Measurements from ENCODE around the gene SLC16A4. TPM values are rescaled to one million over a fixed set of nuclear protein-coding genes. Genes with fewer than 3 reads are reported as not detected.
A peak's percentile ranks its signal among the peaks of the same experiment; 100 is the strongest.
"Not testable (repeated sequence)": the region's sequence is repeated elsewhere in the genome, so short reads cannot be mapped to it uniquely, and the experiment has no call there.

Gene SLC16A4
- total RNA-seq, 1 donor from 2014 or later: 14.8 TPM

- Histone ChIP-seq H3K27ac (ENCODE audit: low read depth, low read length) (no peak overlapping the region), H3K36me3 (ENCODE audit: insufficient read depth, low read length) (peaks cover 26% of the 10 kb centered on the region), H2AFZ (ENCODE audit: low read depth, low read length) (no peak overlapping the region), H3K9me3 (ENCODE audit: insufficient read depth, low read depth, low read length) (no peaks in the 10 kb centered on the region), H3K4me2 (ENCODE audit: low read length) (no peak overlapping the region), H3K4me1 (ENCODE audit: insufficient read depth, low read length) (peaks cover 3% of the 10 kb centered on the region), H4K20me1 (ENCODE audit: insufficient read depth, low read length) (no peaks in the 10 kb centered on the region), H3K9ac (ENCODE audit: low read length) (no peak overlapping the region), H3K4me3 (ENCODE audit: insufficient read depth, low read depth, low read length) (no peak overlapping the region), H3K79me2 (ENCODE audit: insufficient read depth, low read length) (peaks cover 27% of the 10 kb centered on the region), H3K27me3 (ENCODE audit: insufficient read depth, low read length) (no peaks in the 10 kb centered on the region)
- Mint-ChIP-seq H3K27me3 (ENCODE audit: low read depth, unreplicated experiment) (no peaks in the 10 kb centered on the region), H3K4me1 (ENCODE audit: low read depth, unreplicated experiment) (peaks cover 7% of the 10 kb centered on the region), H3K27ac (ENCODE audit: unreplicated experiment) (no peak overlapping the region), H3K9me3 (ENCODE audit: unreplicated experiment) (no peaks in the 10 kb centered on the region), H3K4me3 (ENCODE audit: unreplicated experiment) (no peak overlapping the region), H3K36me3 (ENCODE audit: low read depth, unreplicated experiment) (peaks cover 4% of the 10 kb centered on the region)
- FAIRE-seq (no peak), DNase-seq (ENCODE audit: low read depth) (no peak)
- TF ChIP-seq CTCF (IDR thresholded peaks at IDR 0.05; ENCODE audit: insufficient read depth, low read depth, low read length) (no peak), EZH2 (IDR thresholded peaks at IDR 0.05; ENCODE audit: insufficient read depth, low read length) (no peak)
Observed at GRCh38 chr1:110403805-110404204, 13.0 kb upstream of the SLC16A4 start.

DNA sequence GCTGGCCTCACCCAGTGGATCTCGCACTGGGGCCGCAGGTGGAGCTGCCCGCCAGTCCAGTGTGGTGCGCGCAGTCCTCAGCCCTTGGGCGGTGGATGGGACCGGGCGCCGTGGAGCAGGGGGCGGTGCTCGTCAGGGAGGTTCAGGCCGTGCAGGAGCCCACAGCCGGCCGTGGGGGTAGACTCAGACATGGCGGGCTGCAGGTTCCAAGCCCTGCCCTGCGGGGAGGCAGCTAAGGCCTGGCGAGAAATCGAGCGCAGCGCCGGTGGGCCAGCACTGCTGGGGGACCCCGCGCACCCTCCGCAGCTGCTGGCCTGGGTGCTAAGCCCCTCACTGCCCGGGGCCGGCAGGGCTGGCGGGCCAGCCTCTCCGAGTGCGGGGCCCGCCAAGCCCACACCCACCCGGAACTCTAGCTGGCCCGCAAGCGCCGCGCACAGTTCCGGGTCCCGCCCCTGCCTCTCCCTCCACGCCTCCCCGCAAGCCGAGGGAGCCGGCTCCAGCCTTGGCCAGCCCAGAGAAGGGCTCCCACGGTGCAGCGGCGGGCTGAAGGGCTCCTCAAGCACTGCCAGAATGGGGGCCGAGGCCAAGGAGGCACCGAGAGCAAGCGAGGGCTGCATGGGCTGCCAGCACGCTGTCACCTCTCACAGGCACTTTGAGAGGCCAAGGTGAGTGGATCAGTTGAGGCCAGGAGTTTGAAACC, 5.6 kb upstream of the SLC16A4 start:
- H3K4me1 ChIP-seq (ENCODE audit: insufficient read depth, low read length): peaks cover 12% of the 10 kb centered on the region
- not testable (repeated sequence) for H2AFZ ChIP-seq (ENCODE audit: low read depth, low read length); H3K4me2 ChIP-seq (ENCODE audit: low read length); H3K27me3 ChIP-seq (ENCODE audit: insufficient read depth, low read length); DNase-seq (ENCODE audit: low read depth); H4K20me1 ChIP-seq (ENCODE audit: insufficient read depth, low read length); H3K4me3 Mint-ChIP-seq (ENCODE audit: unreplicated experiment); H3K9ac ChIP-seq (ENCODE audit: low read length); H3K27ac Mint-ChIP-seq (ENCODE audit: unreplicated experiment); H3K9me3 ChIP-seq (ENCODE audit: insufficient read depth, low read depth, low read length); H3K27ac ChIP-seq (ENCODE audit: low read depth, low read length); H3K4me3 ChIP-seq (ENCODE audit: insufficient read depth, low read depth, low read length); H3K27me3 Mint-ChIP-seq (ENCODE audit: low read depth, unreplicated experiment); H3K79me2 ChIP-seq (ENCODE audit: insufficient read depth, low read length); H3K9me3 Mint-ChIP-seq (ENCODE audit: unreplicated experiment); FAIRE-seq
- H3K36me3 ChIP-seq (ENCODE audit: insufficient read depth, low read length): peaks cover 12% of the 10 kb centered on the region
- H3K4me1 Mint-ChIP-seq (ENCODE audit: low read depth, unreplicated experiment): peaks cover 17% of the 10 kb centered on the region
- H3K36me3 Mint-ChIP-seq (ENCODE audit: low read depth, unreplicated experiment): peaks cover 17% of the 10 kb centered on the region

GRCh38 chr1:110394493-110394820, 3.6 kb upstream of the SLC16A4 start:
- Mint-ChIP-seq H3K36me3 (ENCODE audit: low read depth, unreplicated experiment) (peaks cover 14% of the 10 kb centered on the region), H3K4me1 (ENCODE audit: low read depth, unreplicated experiment) (peaks cover 26% of the 10 kb centered on the region), H3K27me3 (ENCODE audit: low read depth, unreplicated experiment) (no peaks in the 10 kb centered on the region), H3K4me3 (ENCODE audit: unreplicated experiment) (no peak overlapping the region), H3K27ac (ENCODE audit: unreplicated experiment) (peak overlapping the region; percentile 85), H3K9me3 (ENCODE audit: unreplicated experiment) (peaks cover 2% of the 10 kb centered on the region)
- Histone ChIP-seq H3K79me2 (ENCODE audit: insufficient read depth, low read length) (no peaks in the 10 kb centered on the region), H3K9ac (ENCODE audit: low read length) (no peak overlapping the region), H2AFZ (ENCODE audit: low read depth, low read length) (no peak overlapping the region), H3K4me1 (ENCODE audit: insufficient read depth, low read length) (peaks cover 18% of the 10 kb centered on the region), H3K27me3 (ENCODE audit: insufficient read depth, low read length) (no peaks in the 10 kb centered on the region), H4K20me1 (ENCODE audit: insufficient read depth, low read length) (no peaks in the 10 kb centered on the region), H3K9me3 (ENCODE audit: insufficient read depth, low read depth, low read length) (no peaks in the 10 kb centered on the region), H3K27ac (ENCODE audit: low read depth, low read length) (peak overlapping the region; percentile 9), H3K4me3 (ENCODE audit: insufficient read depth, low read depth, low read length) (no peak overlapping the region), H3K4me2 (ENCODE audit: low read length) (peak overlapping the region; percentile 28), H3K36me3 (ENCODE audit: insufficient read depth, low read length) (no peaks in the 10 kb centered on the region)
- no peak for TF ChIP-seq EZH2 (IDR thresholded peaks at IDR 0.05; ENCODE audit: insufficient read depth, low read length)
- TF ChIP-seq CTCF (IDR thresholded peaks at IDR 0.05; ENCODE audit: insufficient read depth, low read depth, low read length): no peak
- FAIRE-seq (no peak), DNase-seq (ENCODE audit: low read depth) (no peak)
